Epithelial cell of esophagus (primary cell): ENCODE measurements around the gene UBE4B.
"Not testable (repeated sequence)": the region's sequence is repeated elsewhere in the genome, so short reads cannot be mapped to it uniquely, and the experiment has no call there.

Source experiments
- DNase-seq: peaks from one replicate; pipeline ENCODE4 v3.0.0; 2010; ENCODE audit warnings: low read depth
- H3K4me3 ChIP-seq: 2 replicates; pipeline ENCODE4 v1.5.1; 2011; ENCODE audit warnings: mild to moderate bottlenecking, low read length, control low read depth
- TF ChIP-seq, protein P1 (sequence below): IDR thresholded peaks from 2 replicates; pipeline ENCODE4 v1.5.1; 2011; ENCODE audit warnings: low read depth, mild to moderate bottlenecking, low read length, control low read depth, inconsistent platforms; ENCODE audit not compliant: insufficient read depth; ENCODE audit errors: missing control alignments

The UBE4B gene

DNA sequence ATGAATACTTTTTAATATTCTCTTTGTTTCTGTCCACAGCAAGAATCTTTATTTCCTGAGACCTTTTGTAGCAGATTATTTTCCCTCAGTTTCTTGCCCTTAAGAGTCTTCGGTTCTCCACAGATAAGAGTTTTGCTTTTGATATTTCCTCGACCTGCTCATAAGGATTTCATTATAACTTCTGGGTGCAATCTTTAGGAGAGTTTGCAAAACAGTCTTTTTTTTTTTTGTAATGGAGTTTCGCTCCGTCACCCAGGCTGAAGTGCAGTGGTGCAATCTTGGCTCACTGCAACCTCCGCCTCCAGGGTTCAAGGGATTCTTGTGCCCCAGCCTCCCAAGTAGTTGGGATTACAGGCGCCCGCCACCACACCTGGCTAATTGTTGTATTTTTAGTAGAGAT is 10.1 kb upstream of the UBE4B start:
- TF ChIP-seq, protein P1, sequence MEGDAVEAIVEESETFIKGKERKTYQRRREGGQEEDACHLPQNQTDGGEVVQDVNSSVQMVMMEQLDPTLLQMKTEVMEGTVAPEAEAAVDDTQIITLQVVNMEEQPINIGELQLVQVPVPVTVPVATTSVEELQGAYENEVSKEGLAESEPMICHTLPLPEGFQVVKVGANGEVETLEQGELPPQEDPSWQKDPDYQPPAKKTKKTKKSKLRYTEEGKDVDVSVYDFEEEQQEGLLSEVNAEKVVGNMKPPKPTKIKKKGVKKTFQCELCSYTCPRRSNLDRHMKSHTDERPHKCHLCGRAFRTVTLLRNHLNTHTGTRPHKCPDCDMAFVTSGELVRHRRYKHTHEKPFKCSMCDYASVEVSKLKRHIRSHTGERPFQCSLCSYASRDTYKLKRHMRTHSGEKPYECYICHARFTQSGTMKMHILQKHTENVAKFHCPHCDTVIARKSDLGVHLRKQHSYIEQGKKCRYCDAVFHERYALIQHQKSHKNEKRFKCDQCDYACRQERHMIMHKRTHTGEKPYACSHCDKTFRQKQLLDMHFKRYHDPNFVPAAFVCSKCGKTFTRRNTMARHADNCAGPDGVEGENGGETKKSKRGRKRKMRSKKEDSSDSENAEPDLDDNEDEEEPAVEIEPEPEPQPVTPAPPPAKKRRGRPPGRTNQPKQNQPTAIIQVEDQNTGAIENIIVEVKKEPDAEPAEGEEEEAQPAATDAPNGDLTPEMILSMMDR = no peak

DNA sequence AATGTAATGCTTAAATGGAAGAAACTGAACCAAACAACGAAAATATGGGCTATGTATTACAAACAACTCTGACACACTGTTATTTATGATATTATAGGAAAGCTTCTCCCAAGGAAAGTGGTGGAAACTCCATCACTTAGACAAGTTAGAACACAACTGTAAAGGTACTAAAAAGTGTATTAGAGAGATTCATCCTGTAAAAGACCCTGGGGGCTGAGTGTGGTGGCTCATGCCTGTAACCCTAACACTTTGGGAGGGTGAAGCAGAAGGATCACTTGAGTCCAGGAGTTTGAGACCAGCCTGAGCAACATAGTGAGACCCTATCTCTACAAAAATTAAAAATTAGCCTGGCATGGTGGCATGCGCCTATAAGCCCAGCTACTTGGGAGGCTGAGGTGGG is 7.4 kb upstream of the UBE4B start:
- TF ChIP-seq, protein P1 = no peak
- H3K4me3 ChIP-seq = no peak overlapping the region
- DNase-seq = no peak

More for the DNA sequence above, 10.1 kb upstream of the UBE4B start:
- H3K4me3 ChIP-seq = no peak overlapping the region
- DNase-seq = no peak

DNA sequence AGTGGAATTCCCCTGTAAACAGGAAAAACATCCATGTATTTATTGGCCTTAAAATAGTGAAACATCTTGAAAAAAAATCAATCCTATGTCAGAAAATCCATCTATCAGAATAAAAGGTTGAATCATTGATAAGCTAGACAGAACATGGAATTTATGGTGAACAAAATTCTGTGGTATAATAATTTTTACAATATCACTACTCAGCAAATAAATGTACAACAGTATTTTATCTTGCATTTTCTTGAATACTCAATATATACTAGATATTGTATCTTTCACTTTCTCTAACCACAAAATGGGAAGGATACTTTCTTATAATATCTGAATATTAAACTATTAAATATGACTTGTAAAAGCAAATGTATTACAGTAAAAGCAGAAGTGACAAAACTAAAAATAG is 5.7 kb upstream of the UBE4B start:
- no peak overlapping the region for H3K4me3 ChIP-seq
- TF ChIP-seq, protein P1 = no peak
- DNase-seq = no peak

DNA sequence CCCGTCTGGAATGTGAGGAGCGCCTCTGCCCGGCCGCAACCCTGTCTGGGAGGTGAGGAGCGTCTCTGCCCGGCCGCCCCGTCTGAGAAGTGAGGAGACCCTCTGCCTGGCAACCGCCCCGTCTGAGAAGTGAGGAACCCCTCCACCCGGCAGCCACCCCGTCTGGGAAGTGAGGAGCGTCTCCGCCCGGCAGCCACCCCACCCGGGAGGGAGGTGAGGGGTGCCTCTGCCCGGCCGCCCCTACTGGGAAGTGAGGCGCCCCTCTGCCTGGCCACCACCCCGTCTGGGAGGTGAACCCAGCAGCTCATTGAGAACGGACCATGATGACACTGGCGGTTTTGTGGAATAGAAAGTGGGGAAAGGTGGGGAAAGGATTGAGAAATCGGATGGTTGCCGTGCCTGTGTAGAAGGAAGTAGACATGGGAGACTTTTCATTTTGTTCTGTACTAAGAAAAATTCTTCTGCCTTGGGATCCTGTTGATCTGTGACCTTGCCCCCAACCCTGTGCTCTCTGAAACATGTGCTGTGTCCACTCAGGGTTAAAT is 3.7 kb upstream of the UBE4B start:
- not testable (repeated sequence) for H3K4me3 ChIP-seq, DNase-seq

DNA sequence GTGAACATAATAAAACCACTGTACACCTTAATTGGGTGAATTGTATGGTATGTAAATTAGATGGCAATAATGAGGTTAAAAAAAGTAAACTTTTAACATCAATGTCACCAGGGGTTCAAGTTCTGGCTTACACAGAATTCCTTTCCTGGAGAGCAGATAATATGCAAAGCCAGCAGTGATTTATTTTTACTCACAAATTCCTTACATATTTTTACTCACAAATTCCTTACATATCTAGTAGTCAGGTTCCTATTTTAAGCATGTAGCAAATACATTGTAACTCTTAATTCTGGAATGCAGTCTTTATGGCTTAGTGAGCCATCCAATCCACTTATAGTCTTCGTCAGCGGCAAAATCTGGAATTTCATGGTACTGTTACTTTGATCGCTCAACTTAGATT is 1.3 kb upstream of the UBE4B start:
- TF ChIP-seq, protein P1 = no peak
- H3K4me3 ChIP-seq = no peak overlapping the region
- peak; percentile 37 for DNase-seq

DNA sequence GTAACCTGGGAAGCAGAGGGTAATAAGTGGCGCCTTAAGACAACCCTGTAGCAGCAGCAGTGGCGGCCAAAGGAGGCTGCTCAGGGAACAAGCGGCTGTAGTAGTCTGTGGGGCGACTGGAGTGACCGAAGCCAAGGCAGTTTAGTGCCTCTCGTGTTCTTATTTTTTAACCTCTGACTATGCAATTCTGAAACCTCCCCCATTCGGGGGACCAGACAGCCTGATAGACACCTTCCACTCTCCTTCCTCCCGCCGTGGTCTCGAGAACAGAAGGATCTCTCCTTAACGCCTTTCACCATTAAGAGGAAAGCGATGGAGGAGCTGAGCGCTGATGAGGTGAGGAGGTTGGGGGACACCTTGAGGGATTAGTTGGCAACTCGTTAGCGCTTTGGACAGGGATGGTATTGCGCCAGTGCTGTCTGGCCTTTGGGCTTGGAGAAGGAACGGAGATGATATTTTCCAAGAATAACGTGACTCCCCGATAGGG is 644 bp downstream of the UBE4B start:
- peak; percentile 61 for DNase-seq
- H3K4me3 ChIP-seq = peak overlapping the region; percentile 98
- TF ChIP-seq, protein P1 = no peak

DNA sequence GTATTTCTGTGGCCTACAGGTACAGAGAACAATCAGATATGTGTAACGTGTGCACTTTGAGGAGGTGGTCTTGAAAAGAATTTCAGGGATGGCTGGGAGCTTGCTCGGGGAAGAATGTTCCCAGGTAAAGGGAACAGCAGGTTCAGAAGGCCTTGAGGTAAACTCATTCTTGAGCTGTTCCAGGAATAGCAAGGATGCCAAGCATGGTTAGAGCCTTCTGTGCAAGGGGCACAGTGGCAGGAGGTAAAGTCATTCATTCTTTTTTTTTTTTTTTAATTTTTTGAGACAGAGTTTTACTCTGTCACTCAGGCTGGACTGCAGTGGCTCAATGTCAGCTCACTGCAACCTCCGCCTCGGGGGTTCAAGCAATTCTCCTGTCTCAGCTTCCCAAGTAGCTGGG is 10.0 kb downstream of the UBE4B start:
- no peak for DNase-seq
- TF ChIP-seq, protein P1 = no peak
- H3K4me3 ChIP-seq = no peak overlapping the region
